HG03280 (cell line): Measurements from ENCODE around the gene ZIC3.
"Not testable (repeated sequence)": the region's sequence is repeated elsewhere in the genome, so short reads cannot be mapped to it uniquely, and the experiment has no call there.

Experiments
- ATAC-seq: cut with Tn5 transposase; IDR thresholded peaks from one replicate; pipeline ENCODE4 v1.9.1; 2021; ENCODE audit warnings: mild to moderate bottlenecking, moderate library complexity; ENCODE audit not compliant: unreplicated experiment

The ZIC3 gene

GRCh38 chrX:137565921-137566745 is at the start of gene ZIC3:
TSS of gene ZIC3 (plus strand) at chrX:137566127. CDS start at chrX:137566692, 565 bp downstream.
- no peak for ATAC-seq

- ATAC-seq = no peak
Measured at GRCh38 chrX:137519459-137519858, 46.5 kb upstream of the ZIC3 start.

GRCh38 chrX:137545711-137546651 is 19.9 kb upstream of the ZIC3 start:
- ATAC-seq = no peak

- no peak for ATAC-seq
Measured at GRCh38 chrX:137547291-137547690, 18.6 kb upstream of the ZIC3 start.

- ATAC-seq = no peak
Measured at GRCh38 chrX:137548261-137548660, 17.7 kb upstream of the ZIC3 start.

- no peak for ATAC-seq
Measured at GRCh38 chrX:137549073-137549472, 16.9 kb upstream of the ZIC3 start.

- ATAC-seq = no peak
Measured at GRCh38 chrX:137549851-137550664, 15.9 kb upstream of the ZIC3 start.

GRCh38 chrX:137550665-137551261 is 15.2 kb upstream of the ZIC3 start:
- ATAC-seq = no peak

- ATAC-seq = not testable (repeated sequence)
Measured at GRCh38 chrX:137552098-137552497, 13.8 kb upstream of the ZIC3 start.

GRCh38 chrX:137562096-137562495 is 3.8 kb upstream of the ZIC3 start:
- ATAC-seq = no peak

- ATAC-seq = no peak
Measured at GRCh38 chrX:137563681-137564651, 2.0 kb upstream of the ZIC3 start.

- no peak for ATAC-seq
Measured at GRCh38 chrX:137565318-137565904, 516 bp upstream of the ZIC3 start.

GRCh38 chrX:137566746-137567679 is 1.1 kb downstream of the ZIC3 start:
- ATAC-seq = no peak

GRCh38 chrX:137567682-137568232 is 1.8 kb downstream of the ZIC3 start:
- no peak for ATAC-seq

GRCh38 chrX:137568741-137569469 is 3.0 kb downstream of the ZIC3 start:
- ATAC-seq = no peak

GRCh38 chrX:137569470-137569891 is 3.6 kb downstream of the ZIC3 start:
- ATAC-seq = no peak
